Stimulated activated naive B cell treated with anti-CD40 and anti-IgM and Interleukin-4, amounts not matched to agents 10 μg/mL and 1 μg/mL and 100 μg/mL, for 72 hours (primary cell): ENCODE measurements around the gene MKI67.
"Not testable (repeated sequence)": the region's sequence is repeated elsewhere in the genome, so short reads cannot be mapped to it uniquely, and the experiment has no call there.

Experiments used
- ATAC-seq, 2 donors: fragments of 150-1000 bp; cut with Tn5 transposase; replicated peaks; 2 replicates each; pipeline ENCODE4 v1.10.0; 2021; ENCODE audit warnings: moderate library complexity in 1 of 2
- DNase-seq: peaks from one replicate; pipeline ENCODE4 v3.0.0; 2021
- H3K27ac Mint-ChIP-seq: one replicate; pipeline ENCODE4 v1.8.0; 2022; ENCODE audit warnings: mild to moderate bottlenecking, mixed read lengths
- H3K27me3 Mint-ChIP-seq, 2 donors: one replicate each; pipeline ENCODE4 v1.8.0; 2022; ENCODE audit warnings: mixed read lengths in 2 of 2
- H3K36me3 Mint-ChIP-seq, 2 donors: one replicate each; pipeline ENCODE4 v1.8.0; 2022; ENCODE audit warnings: mixed read lengths in 2 of 2, mild to moderate bottlenecking in 1 of 2
- H3K4me1 Mint-ChIP-seq, 2 donors: one replicate each; pipeline ENCODE4 v1.8.0; 2022; ENCODE audit warnings: mixed read lengths in 2 of 2, mild to moderate bottlenecking in 1 of 2
- H3K4me3 Mint-ChIP-seq, 2 donors: one replicate each; pipeline ENCODE4 v1.8.0; 2022; ENCODE audit warnings: mild to moderate bottlenecking in 2 of 2, mixed read lengths in 2 of 2, moderate library complexity in 1 of 2
- H3K9me3 Mint-ChIP-seq, 2 donors: one replicate each; pipeline ENCODE4 v1.8.0; 2022; ENCODE audit warnings: mixed read lengths in 2 of 2, mild to moderate bottlenecking in 1 of 2

Gene MKI67

GRCh38 chr10:128125944-128126764 is at the start of gene MKI67:
TSS of gene MKI67 (minus strand) at chr10:128126423. CDS start at chr10:128125667, 756 bp downstream.
- DNase-seq (peak; percentile 79), ATAC-seq (peak; percentile 88 to 91)
- H3K9me3 Mint-ChIP-seq, result no peaks in the 10 kb centered on the region
- peak within 1 kb of the TSS; percentile 88 to 91 for H3K4me3 Mint-ChIP-seq
- H3K27me3 Mint-ChIP-seq, result peaks cover 19 to 22% of the 10 kb centered on the region in 2 donors
- H3K27ac Mint-ChIP-seq, result peak within 1 kb of the TSS; percentile 90
- H3K36me3 Mint-ChIP-seq, result peaks cover 1 to 3% of the 10 kb centered on the region in 2 donors
- peaks cover 8 to 17% of the 10 kb centered on the region in 2 donors for H3K4me1 Mint-ChIP-seq

DNA sequence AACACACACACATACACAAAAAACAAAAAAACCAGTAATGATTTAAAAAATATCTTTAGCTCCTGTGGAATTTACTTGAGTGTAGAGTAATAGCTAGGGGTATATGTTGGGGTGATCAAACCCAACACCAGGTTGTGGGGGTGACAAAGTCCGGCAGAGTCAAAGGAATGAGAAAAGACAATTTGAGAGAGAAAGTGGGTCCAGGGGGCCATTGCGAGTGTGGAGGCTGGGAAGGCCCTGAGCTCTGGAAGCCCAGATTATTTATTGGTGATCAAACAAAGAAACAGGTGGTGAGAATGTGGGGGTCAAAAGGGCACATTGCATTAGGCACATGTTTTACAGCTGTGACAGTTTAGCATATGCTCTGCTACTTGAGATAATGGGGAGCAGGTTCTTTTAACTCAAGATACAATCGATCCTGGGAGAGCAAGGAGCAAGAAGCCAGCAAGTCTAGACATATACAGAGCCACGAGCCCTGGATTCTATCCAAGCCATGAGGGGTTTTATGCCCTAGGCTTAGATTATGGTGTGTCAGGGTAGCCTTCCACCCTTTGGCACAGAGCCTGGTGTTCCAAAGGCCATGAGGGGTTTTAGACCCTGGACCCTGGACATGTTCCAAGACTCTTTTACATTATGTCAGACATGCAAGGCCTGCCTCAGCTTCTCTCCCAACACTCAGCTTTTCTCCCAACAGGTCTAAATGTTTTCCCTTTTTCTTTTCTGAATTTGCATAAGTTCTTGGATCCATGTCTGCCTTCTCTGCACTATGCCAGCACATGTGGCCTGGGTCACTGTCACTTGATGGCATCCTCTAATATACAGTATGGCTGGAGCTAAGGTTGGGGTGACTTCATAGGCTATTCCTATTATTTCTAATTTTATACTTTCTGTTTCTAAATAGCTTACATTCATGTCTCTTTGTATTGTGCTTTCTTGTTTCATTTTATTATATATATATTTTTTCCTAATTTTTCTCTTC is 48.6 kb upstream of the MKI67 start:
- DNase-seq, result no peak
- Mint-ChIP-seq H3K4me1 (no peaks in the 10 kb centered on the region), H3K4me3 (no peak overlapping the region), H3K27ac (no peak overlapping the region), H3K9me3 (peaks cover 12 to 18% of the 10 kb centered on the region in 2 donors), H3K36me3 (peaks cover 0 to 4% of the 10 kb centered on the region in 2 donors), H3K27me3 (peaks cover 16 to 22% of the 10 kb centered on the region in 2 donors)
- ATAC-seq, result no peak

GRCh38 chr10:128173386-128173785 is 47.2 kb upstream of the MKI67 start:
- no peak overlapping the region for H3K27ac Mint-ChIP-seq
- H3K4me3 Mint-ChIP-seq, result no peak overlapping the region
- H3K27me3 Mint-ChIP-seq, result peaks cover 22 to 26% of the 10 kb centered on the region in 2 donors
- H3K9me3 Mint-ChIP-seq, result peaks cover 12 to 18% of the 10 kb centered on the region in 2 donors
- DNase-seq (no peak), ATAC-seq (no peak)
- H3K36me3 Mint-ChIP-seq, result peaks cover 0 to 4% of the 10 kb centered on the region in 2 donors
- H3K4me1 Mint-ChIP-seq, result no peaks in the 10 kb centered on the region

DNA sequence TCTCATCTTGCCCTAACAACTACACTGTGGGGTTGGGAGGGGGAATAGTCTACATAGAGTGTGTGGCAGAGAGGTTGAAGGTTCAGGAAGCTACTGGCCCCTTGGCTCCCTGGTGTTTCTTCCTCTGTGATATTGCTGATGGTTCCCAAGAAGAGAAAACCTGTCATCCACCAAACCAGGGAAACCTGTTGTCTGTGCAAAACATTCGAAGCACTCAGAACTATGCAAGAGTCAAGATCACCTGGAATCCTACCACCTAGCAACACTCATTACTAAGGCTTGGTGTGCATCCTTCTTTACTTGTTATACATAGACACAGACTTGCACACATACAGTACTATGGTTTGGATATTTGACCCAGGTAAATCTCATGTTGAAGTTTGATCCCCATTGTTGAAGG is 46.5 kb upstream of the MKI67 start:
- Mint-ChIP-seq H3K9me3 (peaks cover 12 to 18% of the 10 kb centered on the region in 2 donors), H3K27ac (no peak overlapping the region), H3K4me3 (no peak overlapping the region), H3K27me3 (peaks cover 22 to 26% of the 10 kb centered on the region in 2 donors), H3K4me1 (no peaks in the 10 kb centered on the region), H3K36me3 (peaks cover 0 to 4% of the 10 kb centered on the region in 2 donors)
- DNase-seq (no peak), ATAC-seq (no peak)

GRCh38 chr10:128169811-128170379 is 43.7 kb upstream of the MKI67 start:
- ATAC-seq, result no peak
- Mint-ChIP-seq H3K36me3 (peaks cover 0 to 4% of the 10 kb centered on the region in 2 donors), H3K27me3 (peaks cover 22 to 24% of the 10 kb centered on the region in 2 donors), H3K4me1 (no peaks in the 10 kb centered on the region), H3K9me3 (peaks cover 11 to 14% of the 10 kb centered on the region in 2 donors), H3K4me3 (no peak overlapping the region), H3K27ac (no peak overlapping the region)
- DNase-seq, result no peak

DNA sequence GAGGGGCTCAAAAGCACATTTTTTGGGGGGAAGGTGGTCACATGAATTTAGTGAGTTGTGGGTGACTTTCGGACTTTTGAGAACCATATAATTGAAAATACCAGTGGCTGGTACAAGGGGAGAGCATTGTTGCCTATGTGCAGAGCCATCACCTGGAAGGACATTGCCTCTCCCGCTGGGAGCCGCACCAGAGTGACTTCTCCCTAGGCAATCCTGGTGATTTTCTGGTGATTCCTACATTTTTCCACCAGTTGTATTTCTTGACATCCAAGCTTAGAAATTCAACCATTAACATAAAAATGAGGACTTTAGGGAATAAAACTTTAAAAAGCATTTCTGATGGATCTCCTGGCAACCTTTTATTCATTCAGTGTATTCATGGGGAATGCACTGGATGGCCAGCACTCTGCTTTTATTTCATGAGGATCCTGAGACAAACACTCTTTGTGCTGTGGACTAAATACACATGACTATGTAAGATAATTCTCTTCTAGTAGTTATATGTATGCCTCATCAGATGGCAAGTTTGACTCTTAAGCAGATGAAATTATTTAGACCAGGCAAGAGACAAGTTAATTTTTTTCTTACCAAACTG is 41.8 kb upstream of the MKI67 start:
- DNase-seq (no peak), ATAC-seq (no peak)
- Mint-ChIP-seq H3K27me3 (peaks cover 22 to 26% of the 10 kb centered on the region in 2 donors), H3K9me3 (peaks cover 4% of the 10 kb centered on the region in 2 donors), H3K36me3 (no peaks in the 10 kb centered on the region), H3K4me1 (no peaks in the 10 kb centered on the region), H3K27ac (no peak overlapping the region), H3K4me3 (no peak overlapping the region)

GRCh38 chr10:128167123-128167522 is 40.9 kb upstream of the MKI67 start:
- not testable (repeated sequence) for H3K4me1 Mint-ChIP-seq, H3K4me3 Mint-ChIP-seq, H3K9me3 Mint-ChIP-seq, DNase-seq, H3K36me3 Mint-ChIP-seq, ATAC-seq, H3K27ac Mint-ChIP-seq
- peaks cover 14 to 20% of the 10 kb centered on the region in 2 donors for H3K27me3 Mint-ChIP-seq

DNA sequence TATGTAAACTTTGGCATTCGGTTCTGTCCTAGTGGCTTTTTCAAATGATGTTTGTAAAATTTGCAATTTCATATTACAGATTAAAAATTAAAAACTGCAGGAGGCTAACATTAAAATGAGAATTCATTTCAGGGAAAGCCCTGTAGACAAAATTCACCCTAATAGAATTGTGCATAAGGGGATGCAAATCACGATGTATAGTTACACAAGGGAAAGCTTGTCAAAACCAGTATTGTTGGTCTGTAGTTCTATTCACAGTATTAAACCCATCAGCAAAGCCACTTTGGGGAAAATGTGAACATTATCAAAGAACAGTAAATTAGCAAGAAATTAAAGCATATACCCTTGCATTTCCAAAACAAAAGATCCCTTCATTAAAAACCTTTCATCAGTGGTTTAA is 39.9 kb upstream of the MKI67 start:
- Mint-ChIP-seq H3K4me3 (no peak overlapping the region), H3K27ac (no peak overlapping the region), H3K4me1 (peaks cover 4 to 13% of the 10 kb centered on the region in 2 donors), H3K36me3 (peaks cover 4 to 5% of the 10 kb centered on the region in 2 donors), H3K27me3 (peaks cover 13 to 20% of the 10 kb centered on the region in 2 donors), H3K9me3 (peaks cover 6 to 7% of the 10 kb centered on the region in 2 donors)
- DNase-seq, result no peak
- ATAC-seq, result no peak

DNA sequence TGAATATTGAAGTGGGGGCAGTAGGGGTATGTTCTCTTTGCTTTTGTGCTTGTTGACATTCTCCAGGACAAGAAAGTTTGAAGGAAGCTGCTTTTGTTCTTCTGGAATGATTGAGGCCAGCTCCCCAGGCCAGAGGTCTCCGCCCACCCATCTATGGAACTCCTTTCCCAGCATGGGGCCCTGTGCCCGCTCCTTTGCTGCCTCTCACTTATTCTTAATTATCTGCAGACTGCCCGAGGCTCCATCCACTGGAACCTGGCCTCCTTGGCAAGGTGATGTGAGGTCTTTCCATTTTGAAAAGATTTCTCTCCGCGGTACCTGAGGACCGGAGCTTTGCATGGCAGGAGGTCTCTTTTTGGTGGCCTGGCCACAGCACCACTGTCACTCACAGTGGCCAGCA is 39.3 kb upstream of the MKI67 start:
- Mint-ChIP-seq H3K27ac (no peak overlapping the region), H3K27me3 (peaks cover 13 to 20% of the 10 kb centered on the region in 2 donors), H3K9me3 (peaks cover 7 to 9% of the 10 kb centered on the region in 2 donors), H3K36me3 (peaks cover 4 to 5% of the 10 kb centered on the region in 2 donors), H3K4me3 (no peak overlapping the region), H3K4me1 (peaks cover 9 to 18% of the 10 kb centered on the region in 2 donors)
- ATAC-seq (no peak), DNase-seq (no peak)

DNA sequence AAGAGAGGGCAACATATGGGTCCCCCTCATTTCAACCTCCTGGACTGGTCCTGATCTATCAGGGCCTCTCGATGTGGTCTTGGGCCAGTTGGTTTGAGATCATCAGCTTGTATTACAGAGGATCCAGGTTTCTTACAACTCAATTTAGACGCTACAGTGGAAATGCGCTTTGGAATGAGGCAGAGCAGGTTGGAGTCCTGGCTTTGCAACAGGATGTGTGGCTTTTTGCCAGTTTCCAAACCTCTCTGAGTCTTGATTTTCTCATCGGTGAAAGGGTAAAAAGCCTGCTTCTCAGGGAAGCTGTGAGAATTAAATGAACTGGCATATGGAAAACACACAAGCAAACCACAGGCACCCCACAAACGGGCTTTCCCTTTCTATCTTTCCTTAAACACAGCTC is 37.5 kb upstream of the MKI67 start:
- Mint-ChIP-seq H3K9me3 (peaks cover 7 to 9% of the 10 kb centered on the region in 2 donors), H3K4me3 (no peak overlapping the region), H3K36me3 (peaks cover 4 to 5% of the 10 kb centered on the region in 2 donors), H3K4me1 (peaks cover 17 to 31% of the 10 kb centered on the region in 2 donors), H3K27me3 (peaks cover 10% of the 10 kb centered on the region in 2 donors), H3K27ac (no peak overlapping the region)
- no peak for ATAC-seq
- no peak for DNase-seq

- Mint-ChIP-seq H3K27ac (no peak overlapping the region), H3K4me3 (no peak overlapping the region), H3K4me1 (peaks cover 17 to 31% of the 10 kb centered on the region in 2 donors), H3K27me3 (peaks cover 24 to 28% of the 10 kb centered on the region in 2 donors), H3K36me3 (peaks cover 4 to 5% of the 10 kb centered on the region in 2 donors), H3K9me3 (peaks cover 7 to 9% of the 10 kb centered on the region in 2 donors)
- DNase-seq (peak; percentile 18), ATAC-seq (peak; percentile 95 to 97)
Observed at GRCh38 chr10:128161031-128161430, 34.8 kb upstream of the MKI67 start.

GRCh38 chr10:128160297-128160711 is 34.1 kb upstream of the MKI67 start:
- H3K27me3 Mint-ChIP-seq, result peaks cover 29 to 34% of the 10 kb centered on the region in 2 donors
- DNase-seq (no peak), ATAC-seq (no peak)
- H3K36me3 Mint-ChIP-seq, result peaks cover 4 to 5% of the 10 kb centered on the region in 2 donors
- no peak overlapping the region for H3K4me3 Mint-ChIP-seq
- H3K4me1 Mint-ChIP-seq, result peaks cover 17 to 31% of the 10 kb centered on the region in 2 donors
- H3K27ac Mint-ChIP-seq, result no peak overlapping the region
- peaks cover 7 to 9% of the 10 kb centered on the region in 2 donors for H3K9me3 Mint-ChIP-seq

GRCh38 chr10:128158021-128158795 is 32.0 kb upstream of the MKI67 start:
- ATAC-seq (no peak), DNase-seq (no peak)
- Mint-ChIP-seq H3K4me3 (no peak overlapping the region), H3K36me3 (peaks cover 4 to 5% of the 10 kb centered on the region in 2 donors), H3K9me3 (peaks cover 7 to 9% of the 10 kb centered on the region in 2 donors), H3K4me1 (peaks cover 17 to 31% of the 10 kb centered on the region in 2 donors), H3K27me3 (peaks cover 37 to 47% of the 10 kb centered on the region in 2 donors), H3K27ac (no peak overlapping the region)
